ENCODE measurements around the gene HDAC8. TPM values are rescaled to one million over a fixed set of nuclear protein-coding genes. Genes with fewer than 3 reads are reported as not detected.
"Not testable (repeated sequence)": the region's sequence is repeated elsewhere in the genome, so short reads cannot be mapped to it uniquely, and the experiment has no call there.

Gene HDAC8
- total RNA-seq, 2 donors from 2014 or later: 33.3 to 33.9 TPM

GRCh38 chrX:72568406-72569092, 4.1 kb downstream of the HDAC8 start:
- Mint-ChIP-seq H3K4me1 (peaks cover 3% of the 10 kb centered on the region), H3K27ac (no peak overlapping the region), H3K9me3 (peaks cover 51% of the 10 kb centered on the region), H3K4me3 (no peak overlapping the region), H3K36me3 (ENCODE audit: low read depth) (peaks cover 37% of the 10 kb centered on the region), H3K27me3 (ENCODE audit: insufficient read depth) (no peaks in the 10 kb centered on the region)
- H3K4me3 ChIP-seq (ENCODE audit: low read length): no peak overlapping the region
- 97% methylated on average over 4 of the region's 6 CpGs; no CpG with 5 or more reads in 1 of the 2 experiments for WGBS, 2 experiments (ENCODE audit: insufficient coverage in 1 of 2, insufficient read length in 1 of 2)
- no peak overlapping the region for H3K27ac ChIP-seq (ENCODE audit: low read depth, low read length)
- H3K27me3 ChIP-seq (ENCODE audit: control insufficient read depth, insufficient read depth, low read length, poor library complexity, severe bottlenecking): no peaks in the 10 kb centered on the region
- H3K36me3 ChIP-seq (ENCODE audit: control insufficient read depth, insufficient read depth, low read length): peaks cover 17% of the 10 kb centered on the region
- no peak overlapping the region for H3K9ac ChIP-seq (ENCODE audit: extremely low read depth, low read length, poor library complexity, severe bottlenecking)
- no peak for DNase-seq
- no peaks in the 10 kb centered on the region for H3K4me1 ChIP-seq (ENCODE audit: control insufficient read depth, insufficient read depth, low read length)
- TF ChIP-seq, protein P1, sequence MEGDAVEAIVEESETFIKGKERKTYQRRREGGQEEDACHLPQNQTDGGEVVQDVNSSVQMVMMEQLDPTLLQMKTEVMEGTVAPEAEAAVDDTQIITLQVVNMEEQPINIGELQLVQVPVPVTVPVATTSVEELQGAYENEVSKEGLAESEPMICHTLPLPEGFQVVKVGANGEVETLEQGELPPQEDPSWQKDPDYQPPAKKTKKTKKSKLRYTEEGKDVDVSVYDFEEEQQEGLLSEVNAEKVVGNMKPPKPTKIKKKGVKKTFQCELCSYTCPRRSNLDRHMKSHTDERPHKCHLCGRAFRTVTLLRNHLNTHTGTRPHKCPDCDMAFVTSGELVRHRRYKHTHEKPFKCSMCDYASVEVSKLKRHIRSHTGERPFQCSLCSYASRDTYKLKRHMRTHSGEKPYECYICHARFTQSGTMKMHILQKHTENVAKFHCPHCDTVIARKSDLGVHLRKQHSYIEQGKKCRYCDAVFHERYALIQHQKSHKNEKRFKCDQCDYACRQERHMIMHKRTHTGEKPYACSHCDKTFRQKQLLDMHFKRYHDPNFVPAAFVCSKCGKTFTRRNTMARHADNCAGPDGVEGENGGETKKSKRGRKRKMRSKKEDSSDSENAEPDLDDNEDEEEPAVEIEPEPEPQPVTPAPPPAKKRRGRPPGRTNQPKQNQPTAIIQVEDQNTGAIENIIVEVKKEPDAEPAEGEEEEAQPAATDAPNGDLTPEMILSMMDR (conservative IDR thresholded peaks at IDR 0.05): no peak
- no peaks in the 10 kb centered on the region for H3K9me3 ChIP-seq (ENCODE audit: control insufficient read depth, low read length)

GRCh38 chrX:72566448-72566847, 6.2 kb downstream of the HDAC8 start:
- Mint-ChIP-seq H3K4me1 (no peaks in the 10 kb centered on the region), H3K36me3 (ENCODE audit: low read depth) (peaks cover 47% of the 10 kb centered on the region), H3K27ac (no peak overlapping the region), H3K27me3 (ENCODE audit: insufficient read depth) (no peaks in the 10 kb centered on the region), H3K4me3 (no peak overlapping the region), H3K9me3 (peaks cover 47% of the 10 kb centered on the region)
- 90 to 100% methylated on average over 2 of the region's 2 CpGs for WGBS, 2 experiments (ENCODE audit: insufficient coverage in 1 of 2, insufficient read length in 1 of 2)
- Histone ChIP-seq H3K9me3 (ENCODE audit: control insufficient read depth, low read length) (no peaks in the 10 kb centered on the region), H3K4me3 (ENCODE audit: low read length) (no peak overlapping the region), H3K27ac (ENCODE audit: low read depth, low read length) (no peak overlapping the region), H3K36me3 (ENCODE audit: control insufficient read depth, insufficient read depth, low read length) (peaks cover 17% of the 10 kb centered on the region), H3K9ac (ENCODE audit: extremely low read depth, low read length, poor library complexity, severe bottlenecking) (no peak overlapping the region), H3K4me1 (ENCODE audit: control insufficient read depth, insufficient read depth, low read length) (no peaks in the 10 kb centered on the region), H3K27me3 (ENCODE audit: control insufficient read depth, insufficient read depth, low read length, poor library complexity, severe bottlenecking) (no peaks in the 10 kb centered on the region)
- no peak for DNase-seq
- TF ChIP-seq, protein P1 (conservative IDR thresholded peaks at IDR 0.05): no peak

DNA sequence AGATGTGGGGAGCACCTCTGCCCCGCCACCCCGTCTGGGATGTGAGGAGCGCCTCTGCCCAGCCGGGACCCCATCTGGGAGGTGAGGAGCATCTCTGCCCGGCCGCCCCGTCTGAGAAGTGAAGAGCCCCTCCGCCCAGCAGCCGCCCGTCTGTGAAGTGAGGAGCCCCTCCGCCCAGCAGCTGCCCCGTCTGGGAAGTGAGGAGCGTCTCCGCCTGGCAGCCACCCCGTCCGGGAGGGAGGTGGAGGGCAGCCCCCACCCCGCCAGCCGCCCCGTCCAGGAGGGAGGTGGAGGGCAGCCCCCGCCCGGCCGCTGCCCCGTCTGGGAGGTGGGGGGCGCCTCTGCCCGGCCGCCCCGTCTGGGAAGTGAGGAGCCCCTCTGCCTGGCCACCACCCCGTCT, 13.0 kb downstream of the HDAC8 start:
- H3K27ac Mint-ChIP-seq; DNase-seq; H3K27me3 Mint-ChIP-seq (ENCODE audit: insufficient read depth); H3K9me3 ChIP-seq (ENCODE audit: control insufficient read depth, low read length); H3K4me1 Mint-ChIP-seq; H3K4me3 ChIP-seq (ENCODE audit: low read length); H3K36me3 ChIP-seq (ENCODE audit: control insufficient read depth, insufficient read depth, low read length); H3K27me3 ChIP-seq (ENCODE audit: control insufficient read depth, insufficient read depth, low read length, poor library complexity, severe bottlenecking); H3K4me3 Mint-ChIP-seq; H3K27ac ChIP-seq (ENCODE audit: low read depth, low read length); H3K4me1 ChIP-seq (ENCODE audit: control insufficient read depth, insufficient read depth, low read length); H3K9ac ChIP-seq (ENCODE audit: extremely low read depth, low read length, poor library complexity, severe bottlenecking): not testable (repeated sequence)
- Mint-ChIP-seq H3K36me3 (ENCODE audit: low read depth) (peaks cover 42% of the 10 kb centered on the region), H3K9me3 (peaks cover 59% of the 10 kb centered on the region)
- 97% methylated on average over 13 of the region's 28 CpGs; no CpG with 5 or more reads in 1 of the 2 experiments for WGBS, 2 experiments (ENCODE audit: insufficient coverage in 1 of 2, insufficient read length in 1 of 2)
